T-helper 1 cell treated with Interleukin-12 subunit alpha and Interleukin-12 subunit beta and Interleukin-4 antibody, amounts not matched to agents 30 μg/mL and 1 μg/mL, for 36 hours (primary cell): ENCODE measurements around the gene ATOX1.
"Not testable (repeated sequence)": the region's sequence is repeated elsewhere in the genome, so short reads cannot be mapped to it uniquely, and the experiment has no call there.

ENCODE experiments used
- H3K27ac Mint-ChIP-seq: one replicate; pipeline ENCODE4 v1.8.0; 2021; ENCODE audit warnings: mild to moderate bottlenecking, mixed read lengths
- H3K27me3 Mint-ChIP-seq: one replicate; pipeline ENCODE4 v1.8.0; 2021; ENCODE audit warnings: low read depth, mixed read lengths
- H3K36me3 Mint-ChIP-seq: one replicate; pipeline ENCODE4 v1.8.0; 2021; ENCODE audit warnings: low read depth, mixed read lengths
- H3K4me1 Mint-ChIP-seq: one replicate; pipeline ENCODE4 v1.8.0; 2021; ENCODE audit warnings: low read depth, mixed read lengths
- H3K4me3 Mint-ChIP-seq: one replicate; pipeline ENCODE4 v1.8.0; 2021; ENCODE audit warnings: mild to moderate bottlenecking, moderate library complexity, mixed read lengths
- H3K9me3 Mint-ChIP-seq: one replicate; pipeline ENCODE4 v1.8.0; 2021; ENCODE audit warnings: mixed read lengths

Gene ATOX1

DNA sequence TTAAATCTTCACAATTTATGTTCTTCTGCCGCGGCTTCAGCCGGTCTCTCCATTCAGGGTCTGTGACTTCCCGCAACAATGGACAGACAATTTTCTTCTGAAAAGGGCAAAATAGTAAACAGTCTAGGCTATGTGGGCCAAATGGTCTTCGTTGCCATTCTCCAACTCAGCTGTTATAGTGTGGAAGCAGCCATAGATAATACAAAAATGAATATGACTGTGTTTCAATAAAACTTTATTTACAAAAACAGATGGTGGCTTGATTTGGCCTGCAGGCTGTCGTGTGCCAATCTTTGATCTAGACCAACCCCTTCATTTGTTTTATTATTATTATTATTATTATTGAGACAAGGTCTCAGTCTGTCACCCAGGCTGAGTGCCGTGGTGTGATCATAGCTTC, 28.1 kb downstream of the ATOX1 start:
- Mint-ChIP-seq H3K36me3 (peaks cover 20% of the 10 kb centered on the region), H3K4me3 (no peak overlapping the region), H3K27ac (no peak overlapping the region), H3K4me1 (peaks cover 7% of the 10 kb centered on the region), H3K27me3 (no peaks in the 10 kb centered on the region), H3K9me3 (peaks cover 3% of the 10 kb centered on the region)

DNA sequence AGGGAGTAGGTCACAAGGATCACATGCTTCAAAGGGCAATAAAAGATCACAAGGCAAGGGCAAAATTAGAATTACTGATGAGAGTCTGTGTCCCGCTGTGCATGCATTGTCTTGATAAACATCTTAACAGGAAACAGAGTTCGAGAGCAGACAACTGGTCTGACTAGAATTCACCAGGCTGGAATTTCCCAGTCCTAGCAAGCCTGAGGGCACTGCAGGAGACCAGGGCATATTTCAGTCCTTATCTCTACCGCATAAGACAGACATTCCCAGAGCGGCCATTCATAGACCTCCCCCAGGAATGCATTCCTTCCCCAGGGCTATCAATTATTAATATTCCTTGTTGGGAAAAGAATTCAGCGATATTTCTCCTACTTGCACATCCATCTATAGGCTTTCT, 28.8 kb downstream of the ATOX1 start:
- not testable (repeated sequence) for H3K9me3 Mint-ChIP-seq, H3K27me3 Mint-ChIP-seq, H3K27ac Mint-ChIP-seq, H3K4me1 Mint-ChIP-seq, H3K4me3 Mint-ChIP-seq
- peaks cover 20% of the 10 kb centered on the region for H3K36me3 Mint-ChIP-seq

- no peak overlapping the region for H3K4me3 Mint-ChIP-seq
- H3K9me3 Mint-ChIP-seq, result peaks cover 2% of the 10 kb centered on the region
- peaks cover 8% of the 10 kb centered on the region for H3K36me3 Mint-ChIP-seq
- H3K4me1 Mint-ChIP-seq, result peaks cover 17% of the 10 kb centered on the region
- H3K27ac Mint-ChIP-seq, result no peak overlapping the region
- H3K27me3 Mint-ChIP-seq, result no peaks in the 10 kb centered on the region
Measured at GRCh38 chr5:151724360-151724759, 34.1 kb downstream of the ATOX1 start.

DNA sequence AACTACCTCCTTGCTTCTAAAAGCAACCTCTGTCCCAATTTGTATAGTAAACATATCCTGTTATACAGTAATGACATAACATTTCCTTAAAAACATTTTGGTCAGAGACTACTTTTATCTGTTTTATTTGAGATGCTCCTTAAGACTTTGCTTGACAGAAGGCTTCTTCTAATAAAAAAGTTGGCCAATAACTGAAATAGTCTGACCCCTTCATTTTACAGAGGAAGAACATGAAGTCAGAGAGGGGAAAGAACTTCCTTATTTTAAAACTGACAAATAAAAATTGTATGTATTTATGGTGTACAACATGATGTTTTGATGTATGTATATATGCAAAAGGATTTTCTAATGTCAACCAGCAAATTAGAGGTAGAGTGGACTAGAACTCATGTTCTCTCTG, 35.9 kb downstream of the ATOX1 start:
- Mint-ChIP-seq H3K4me1 (peaks cover 15% of the 10 kb centered on the region), H3K36me3 (no peaks in the 10 kb centered on the region), H3K27ac (no peak overlapping the region), H3K4me3 (no peak overlapping the region), H3K27me3 (no peaks in the 10 kb centered on the region), H3K9me3 (no peaks in the 10 kb centered on the region)

DNA sequence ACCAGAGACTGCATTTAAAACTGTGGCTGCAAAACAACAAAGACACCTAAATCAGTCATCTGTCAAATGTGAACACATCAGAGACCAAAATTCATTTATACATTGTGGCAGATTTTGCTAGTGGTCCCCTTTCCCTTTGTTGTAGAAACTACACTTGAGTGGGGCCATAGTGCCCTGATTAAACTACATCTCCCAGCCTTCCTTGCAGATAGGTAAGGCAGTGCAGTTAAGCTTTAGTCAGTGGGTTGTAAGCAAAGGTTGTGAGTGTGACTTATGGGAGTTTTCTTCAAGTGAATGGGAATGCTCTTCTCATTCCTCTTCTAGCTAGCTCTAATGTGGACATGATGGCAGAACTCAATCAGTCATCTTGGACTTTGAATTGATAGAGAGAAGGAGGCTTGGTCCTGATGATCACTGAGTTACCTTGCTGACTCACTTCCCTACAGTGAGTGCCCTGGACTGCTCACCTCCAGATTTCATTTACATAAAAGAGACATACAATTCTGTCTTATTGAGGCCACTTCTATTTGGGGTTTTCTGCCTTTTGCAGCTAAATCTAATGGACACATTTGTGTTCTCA, 36.5 kb downstream of the ATOX1 start:
- Mint-ChIP-seq H3K36me3 (no peaks in the 10 kb centered on the region), H3K9me3 (no peaks in the 10 kb centered on the region), H3K27me3 (no peaks in the 10 kb centered on the region), H3K4me3 (no peak overlapping the region), H3K27ac (no peak overlapping the region), H3K4me1 (peaks cover 15% of the 10 kb centered on the region)

DNA sequence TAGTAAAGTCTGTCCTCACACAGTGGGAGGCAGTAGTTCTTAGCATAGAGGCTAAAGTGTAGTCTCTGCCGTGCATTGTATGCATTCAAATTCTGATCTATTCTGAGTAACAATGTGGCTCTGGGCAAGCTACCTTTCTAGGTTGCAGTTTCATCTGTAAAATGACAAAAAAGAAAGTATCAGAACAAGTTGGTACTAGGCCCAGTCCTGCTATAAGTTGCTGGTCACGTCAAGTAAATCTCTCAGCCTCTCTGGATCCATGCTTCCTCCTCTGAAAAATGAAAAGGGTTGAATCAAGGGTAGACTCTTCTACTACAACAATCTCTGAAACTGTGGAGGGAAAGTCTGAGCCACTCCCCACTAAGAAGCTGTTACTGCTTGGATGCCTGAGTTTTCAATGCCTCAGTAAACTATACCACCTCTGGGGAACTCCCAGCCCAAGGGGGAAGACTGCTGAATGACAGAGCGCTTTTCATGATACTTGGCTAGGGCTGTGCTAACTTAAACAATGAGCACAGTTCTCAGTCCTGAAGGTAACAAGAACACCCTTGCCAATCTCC, 37.3 kb downstream of the ATOX1 start:
- Mint-ChIP-seq H3K4me1 (peaks cover 15% of the 10 kb centered on the region), H3K27me3 (no peaks in the 10 kb centered on the region), H3K9me3 (no peaks in the 10 kb centered on the region), H3K36me3 (no peaks in the 10 kb centered on the region), H3K4me3 (no peak overlapping the region), H3K27ac (peak overlapping the region; percentile 71)

GRCh38 chr5:151720215-151720614, 38.2 kb downstream of the ATOX1 start:
- Mint-ChIP-seq H3K27me3 (no peaks in the 10 kb centered on the region), H3K4me3 (no peak overlapping the region), H3K36me3 (no peaks in the 10 kb centered on the region), H3K9me3 (no peaks in the 10 kb centered on the region), H3K27ac (no peak overlapping the region), H3K4me1 (peaks cover 15% of the 10 kb centered on the region)

- no peaks in the 10 kb centered on the region for H3K27me3 Mint-ChIP-seq
- H3K36me3 Mint-ChIP-seq, result no peaks in the 10 kb centered on the region
- H3K4me1 Mint-ChIP-seq, result peaks cover 15% of the 10 kb centered on the region
- H3K4me3 Mint-ChIP-seq, result no peak overlapping the region
- H3K27ac Mint-ChIP-seq, result no peak overlapping the region
- no peaks in the 10 kb centered on the region for H3K9me3 Mint-ChIP-seq
Measured at GRCh38 chr5:151719228-151720000, 39.0 kb downstream of the ATOX1 start.

DNA sequence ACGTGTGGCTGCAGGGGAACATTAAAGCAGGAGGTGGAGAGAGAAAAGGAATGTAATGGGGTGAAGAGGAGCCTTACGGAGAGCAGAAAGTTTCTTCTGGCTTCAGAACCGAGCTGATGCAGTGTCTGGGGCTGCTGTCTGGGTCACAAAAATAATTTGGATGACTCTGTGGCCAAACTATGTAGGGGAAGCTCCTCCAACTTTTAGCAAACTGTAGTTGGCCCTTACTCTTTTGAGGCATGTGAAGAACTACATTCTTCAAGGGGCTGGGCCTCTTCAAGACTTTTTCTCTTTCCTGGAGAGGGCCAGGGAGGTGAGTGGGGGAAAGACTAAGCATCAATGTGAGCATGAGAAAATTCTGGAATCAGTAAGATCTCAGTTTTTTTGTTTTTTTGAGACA, 39.8 kb downstream of the ATOX1 start:
- Mint-ChIP-seq H3K36me3 (no peaks in the 10 kb centered on the region), H3K4me3 (no peak overlapping the region), H3K27ac (no peak overlapping the region), H3K9me3 (no peaks in the 10 kb centered on the region), H3K27me3 (no peaks in the 10 kb centered on the region), H3K4me1 (peaks cover 15% of the 10 kb centered on the region)

- no peak overlapping the region for H3K4me3 Mint-ChIP-seq
- peaks cover 15% of the 10 kb centered on the region for H3K4me1 Mint-ChIP-seq
- no peaks in the 10 kb centered on the region for H3K36me3 Mint-ChIP-seq
- no peaks in the 10 kb centered on the region for H3K9me3 Mint-ChIP-seq
- H3K27ac Mint-ChIP-seq, result no peak overlapping the region
- H3K27me3 Mint-ChIP-seq, result no peaks in the 10 kb centered on the region
Measured at GRCh38 chr5:151718153-151718552, 40.3 kb downstream of the ATOX1 start.

DNA sequence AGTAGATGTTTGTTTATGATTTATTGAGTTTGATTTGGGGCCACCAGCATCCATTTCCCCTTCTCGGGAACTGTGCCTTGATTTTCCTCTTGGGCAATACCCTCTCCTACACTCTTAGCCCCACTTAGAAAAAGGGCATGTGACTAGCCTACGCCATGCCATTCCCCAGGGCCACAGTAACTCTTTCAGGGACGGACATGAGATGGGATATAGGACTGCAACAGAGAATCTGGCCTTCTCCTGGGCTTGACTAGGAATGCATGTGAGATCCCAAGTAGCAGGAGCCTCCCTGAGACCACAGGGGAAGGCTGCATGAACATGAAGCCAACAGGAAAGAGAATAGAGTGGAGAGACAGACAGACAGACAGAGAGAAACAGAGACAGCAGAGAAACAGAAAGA, 41.0 kb downstream of the ATOX1 start:
- peaks cover 5% of the 10 kb centered on the region for H3K27me3 Mint-ChIP-seq
- no peaks in the 10 kb centered on the region for H3K9me3 Mint-ChIP-seq
- peaks cover 15% of the 10 kb centered on the region for H3K4me1 Mint-ChIP-seq
- H3K36me3 Mint-ChIP-seq, result no peaks in the 10 kb centered on the region
- H3K27ac Mint-ChIP-seq, result no peak overlapping the region
- no peak overlapping the region for H3K4me3 Mint-ChIP-seq

DNA sequence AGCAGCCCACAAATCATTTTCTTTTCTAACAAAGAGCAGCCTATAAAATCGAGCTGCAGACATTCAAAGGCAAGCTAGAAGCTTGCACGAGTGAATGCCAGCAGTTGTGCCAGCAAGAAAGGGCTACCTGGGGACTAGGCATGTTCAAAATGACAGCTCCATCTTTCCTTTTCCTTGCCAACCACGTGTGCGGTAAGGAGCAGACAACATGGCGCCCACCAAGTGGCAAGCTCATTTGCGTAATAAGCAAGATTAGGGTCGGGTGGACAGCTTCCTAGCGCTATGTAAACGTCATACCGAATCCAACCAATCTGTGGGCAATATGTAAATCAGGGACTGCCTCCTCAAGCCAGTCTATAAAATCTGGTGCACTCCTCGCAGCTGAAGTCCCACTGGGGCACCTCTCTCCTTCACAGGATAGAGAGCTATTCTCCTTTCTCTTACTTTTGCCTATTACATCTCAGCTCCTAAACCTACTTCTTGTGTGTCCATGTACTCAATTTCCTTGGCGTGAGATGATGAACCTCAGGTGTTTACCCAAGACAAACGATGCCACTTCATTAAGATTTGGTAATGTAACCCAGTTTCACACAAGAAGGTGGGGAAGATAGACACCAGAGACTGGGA, 49.2 kb downstream of the ATOX1 start:
- Mint-ChIP-seq H3K9me3 (no peaks in the 10 kb centered on the region), H3K4me3 (no peak overlapping the region), H3K27me3 (peaks cover 32% of the 10 kb centered on the region), H3K27ac (no peak overlapping the region), H3K4me1 (no peaks in the 10 kb centered on the region), H3K36me3 (no peaks in the 10 kb centered on the region)

DNA sequence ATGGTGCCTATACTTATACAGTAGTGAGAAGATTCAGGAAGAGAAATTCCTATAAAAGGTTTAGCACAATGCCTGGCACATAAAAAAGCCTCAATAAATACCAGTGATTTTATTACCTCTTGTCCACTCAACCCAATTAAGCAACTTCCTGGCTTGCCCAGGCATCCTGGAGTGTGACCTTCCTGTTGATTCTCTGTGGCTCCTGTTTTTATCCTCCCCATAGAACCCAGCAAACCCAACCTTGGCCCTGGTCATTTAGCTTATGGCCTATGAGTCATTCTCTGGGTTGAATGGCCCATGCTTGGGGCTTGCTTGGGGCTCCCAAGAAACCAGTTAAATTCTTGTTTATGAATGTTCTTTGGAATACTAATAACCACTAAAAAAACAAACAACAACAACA, 50.3 kb downstream of the ATOX1 start:
- H3K27ac Mint-ChIP-seq, result no peak overlapping the region
- H3K36me3 Mint-ChIP-seq, result no peaks in the 10 kb centered on the region
- H3K4me3 Mint-ChIP-seq, result no peak overlapping the region
- no peaks in the 10 kb centered on the region for H3K4me1 Mint-ChIP-seq
- H3K27me3 Mint-ChIP-seq, result peaks cover 32% of the 10 kb centered on the region
- no peaks in the 10 kb centered on the region for H3K9me3 Mint-ChIP-seq

DNA sequence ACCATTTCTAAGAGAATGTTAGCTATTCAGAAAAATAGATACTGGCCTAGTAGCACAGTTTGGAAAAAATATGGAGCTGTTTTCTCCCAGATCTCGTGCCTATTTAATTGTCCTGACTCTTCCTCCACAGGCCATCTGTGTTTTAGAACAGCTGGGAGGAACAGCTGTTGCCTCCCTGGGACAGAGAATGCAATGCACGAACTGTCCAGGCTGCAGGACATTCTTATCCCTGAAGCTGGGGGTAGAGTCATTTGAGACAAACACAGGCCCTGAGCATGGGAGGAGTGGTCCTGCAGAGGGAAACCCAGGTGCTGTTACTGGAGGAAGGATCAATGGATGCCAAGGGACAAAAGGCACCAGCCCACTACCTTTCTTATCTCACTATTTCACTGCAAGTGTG, 50.9 kb downstream of the ATOX1 start:
- Mint-ChIP-seq H3K4me3 (no peak overlapping the region), H3K27me3 (peaks cover 28% of the 10 kb centered on the region), H3K4me1 (no peaks in the 10 kb centered on the region), H3K9me3 (no peaks in the 10 kb centered on the region), H3K36me3 (no peaks in the 10 kb centered on the region), H3K27ac (no peak overlapping the region)

- Mint-ChIP-seq H3K27me3 (peaks cover 24% of the 10 kb centered on the region), H3K27ac (no peak overlapping the region), H3K36me3 (no peaks in the 10 kb centered on the region), H3K4me1 (no peaks in the 10 kb centered on the region), H3K9me3 (no peaks in the 10 kb centered on the region), H3K4me3 (no peak overlapping the region)
Measured at GRCh38 chr5:151706906-151707305, 51.5 kb downstream of the ATOX1 start.
